ENCODE results near the gene KCNAB2.

- no peak for TF ChIP-seq POLR2A (IDR thresholded peaks at IDR 0.05)
- TF ChIP-seq CTCF (IDR thresholded peaks at IDR 0.05): no peak
- TF ChIP-seq POLR2AphosphoS5 (IDR thresholded peaks at IDR 0.05): no peak
These were observed 22.4 kb downstream of the KCNAB2 start for GRCh38 chr1:6068073-6068472.
